GM12892 (cell line): ENCODE results near the gene CLNK.

Experiments used
- POLR2A ChIP-seq: IDR thresholded peaks from 2 replicates; pipeline ENCODE4 v1.6.1; 2011; ENCODE audit warnings: low read depth, low read length, control low read depth
- TAF1 ChIP-seq: IDR thresholded peaks from 2 replicates; pipeline ENCODE4 v1.6.1; 2011; ENCODE audit warnings: low read depth, mild to moderate bottlenecking, control low read depth, low read length, borderline replicate concordance

DNA sequence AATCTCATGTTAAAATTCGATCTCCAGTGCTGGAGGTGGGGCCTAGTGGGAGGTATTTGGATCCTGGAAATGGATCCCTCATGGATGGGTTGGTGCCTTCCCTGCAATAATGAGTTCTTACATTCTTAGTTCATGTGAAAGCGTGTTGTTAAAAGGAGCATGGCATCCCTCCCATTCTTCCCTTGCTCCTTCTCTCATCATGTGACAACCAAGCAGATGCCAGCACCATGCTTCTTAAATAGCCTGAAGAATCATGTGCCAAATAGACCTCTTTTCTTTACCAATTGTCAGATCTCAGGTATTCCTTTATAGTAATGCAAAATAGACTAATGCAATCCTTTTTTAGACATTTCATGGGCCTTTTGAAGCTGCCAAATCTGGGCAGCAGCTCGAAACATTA, 29.0 kb upstream of the CLNK start:
- TF ChIP-seq POLR2A (no peak), TAF1 (no peak)
